K562 (cell line): ENCODE results near the gene CCNYL1. TPM values are rescaled to one million over a fixed set of nuclear protein-coding genes. Genes with fewer than 3 reads are reported as not detected.
A peak's percentile ranks its signal among the peaks of the same experiment; 100 is the strongest.

Source experiments
- ATAC-seq: fragments of 200-7000 bp; cut with Tn5 transposase; 3 replicates; pipeline ENCODE4 v1.9.1; 2020; ENCODE audit warnings: moderate library complexity
- BruUV-seq: library from RNA; stranded (reverse); fragments of 400-500 nt; replicated peaks from 2 replicates; lab custom pipeline; 2021; lab: Mats Ljungman, UMichigan
- CTCF ChIA-PET: fragments of 300-600 bp; formaldehyde crosslinking; extraction: SDS; loops from one replicate; lab custom pipeline; 2021; ENCODE audit warnings: low intra/inter-chr PET ratio; lab: Yijun Ruan, JAX
- POLR2A ChIA-PET: fragments of 300-600, 350-650 bp; sonication (Branson Sonifier 250); formaldehyde crosslinking; extraction: SDS; loops from one replicate; lab custom pipeline; 2021; ENCODE audit warnings: antibody characterized with exemption, inconsistent platforms; lab: Yijun Ruan, JAX
- DNase-seq, 4 experiments: peaks; one replicate each; pipeline versions ENCODE4 v3.0.0 to v3.0.0-alpha.2; 2011 to 2018; ENCODE audit warnings: low spot score in 3 of 4, mixed read lengths in 3 of 4; ENCODE audit errors: extremely low read depth in 1 of 4
- FAIRE-seq: peaks from 2 replicates; lab custom pipeline; 2011; peaks lifted over from hg19 to GRCh38; lab: Jason Lieb, UNC
- H2AFZ ChIP-seq: 2 replicates; pipeline ENCODE4 v1.6.0; 2011; ENCODE audit warnings: low read depth, low read length, control low read depth, inconsistent platforms
- H3K27ac ChIP-seq: fragments of 200-600 bp; 3 replicates; pipeline ENCODE4 v1.8.0; 2011; ENCODE audit warnings: low read depth, mild to moderate bottlenecking, control low read depth, inconsistent platforms, low read length, moderate library complexity, mixed read lengths; ENCODE audit errors: extremely low read depth
- H3K27me3 ChIP-seq, 2 experiments: fragments of 300-600 bp in 1 of 2; 2 replicates in 1 of 2; 3 replicates in 1 of 2; pipeline versions ENCODE4 v1.6.0 to v1.8.0; 2011; ENCODE audit warnings: inconsistent platforms in 2 of 2, low read length in 2 of 2, mild to moderate bottlenecking in 1 of 2, mixed read lengths in 1 of 2, moderate library complexity in 1 of 2; ENCODE audit not compliant: control insufficient read depth in 2 of 2, insufficient read depth in 2 of 2
- H3K36me3 ChIP-seq: fragments of 300-600 bp; 3 replicates; pipeline ENCODE4 v1.8.0; 2011; ENCODE audit warnings: mild to moderate bottlenecking, low read length, inconsistent platforms; ENCODE audit not compliant: control insufficient read depth, insufficient read depth
- H3K4me1 ChIP-seq, 2 experiments: fragments of 200-600 bp in 1 of 2; replicated peaks in 1 of 2; 2 replicates in 1 of 2; 3 replicates in 1 of 2; pipeline versions ENCODE4 v1.5.1 to v1.8.0; 2011; ENCODE audit warnings: inconsistent platforms in 2 of 2, low read length in 2 of 2, mild to moderate bottlenecking in 1 of 2, mixed read lengths in 1 of 2, moderate library complexity in 1 of 2; ENCODE audit not compliant: control insufficient read depth in 2 of 2, insufficient read depth in 2 of 2
- H3K4me2 ChIP-seq: 2 replicates; pipeline ENCODE4 v1.6.1; 2011; ENCODE audit warnings: low read length, control low read depth, inconsistent platforms, mixed read lengths; ENCODE audit not compliant: insufficient read depth
- H3K4me3 ChIP-seq: fragments of 200-600 bp; sonication (generic), shearing (Covaris generic); 2 replicates; pipeline ENCODE4 v1.5.1; 2016; ENCODE audit warnings: control low read depth, inconsistent platforms
- H3K79me2 ChIP-seq: fragments of 200-600 bp; 3 replicates; pipeline ENCODE4 v1.8.0; 2011; ENCODE audit warnings: low read length, inconsistent platforms; ENCODE audit not compliant: control insufficient read depth, insufficient read depth
- H3K9ac ChIP-seq, 2 experiments: 2 replicates each; pipeline versions ENCODE4 v1.6.0 to v1.6.1; 2011; ENCODE audit warnings: low read depth in 2 of 2, low read length in 2 of 2, control low read depth in 1 of 2, inconsistent platforms in 1 of 2, mild to moderate bottlenecking in 1 of 2, mixed read lengths in 1 of 2; ENCODE audit not compliant: insufficient read depth in 1 of 2
- H3K9me1 ChIP-seq: one replicate; pipeline ENCODE4 v1.6.0; 2011; ENCODE audit warnings: inconsistent platforms, mild to moderate bottlenecking, low read length, moderate library complexity; ENCODE audit not compliant: control insufficient read depth, insufficient read depth
- H3K9me3 ChIP-seq: replicated peaks from 2 replicates; pipeline ENCODE4 v1.5.1; 2011; ENCODE audit warnings: low read depth, low read length, inconsistent platforms; ENCODE audit not compliant: control insufficient read depth, insufficient read depth
- H4K20me1 ChIP-seq: replicated peaks from 2 replicates; pipeline ENCODE4 v1.6.1; 2011; ENCODE audit warnings: low read length, inconsistent platforms, mixed read lengths; ENCODE audit not compliant: control insufficient read depth, insufficient read depth
- ARID2 ChIP-seq: fragments of 450-650 bp; IDR thresholded peaks from 2 replicates; pipeline ENCODE4 v1.6.1; 2017; ENCODE audit warnings: antibody characterized with exemption, mild to moderate bottlenecking
- CEBPG ChIP-seq, 3 experiments: fragments of 200-800 bp in 1 of 3; sonication (Bioruptor generic) in 1 of 3; sonication (generic) in 1 of 3; formaldehyde crosslinking in 1 of 3; IDR thresholded peaks in 2 of 3; conservative IDR thresholded peaks in 1 of 3; 2 replicates each; pipeline versions ENCODE4 v1.6.1 to v1.8.0; 2016 to 2022; ENCODE audit warnings: missing compliant biosample characterization in 2 of 3, missing genetic modification characterization in 2 of 3, mild to moderate bottlenecking in 1 of 3, missing genetic modification reagents in 1 of 3
- EP300 ChIP-seq: IDR thresholded peaks from 2 replicates; pipeline ENCODE4 v1.6.1; 2012; ENCODE audit warnings: low read length, improper control_type of control experiment
- FOXK2 ChIP-seq, 2 experiments: fragments of 450-650 bp; IDR thresholded peaks in 1 of 2; conservative IDR thresholded peaks in 1 of 2; 2 replicates each; pipeline ENCODE4 v1.6.1; 2016; ENCODE audit warnings: low read depth in 2 of 2, mild to moderate bottlenecking in 1 of 2
- JUND ChIP-seq, 2 experiments: IDR thresholded peaks; 2 replicates in 1 of 2; 3 replicates in 1 of 2; pipeline ENCODE4 v1.6.1; 2011; ENCODE audit warnings: borderline replicate concordance in 2 of 2, low read depth in 2 of 2, low read length in 2 of 2, improper control_type of control experiment in 1 of 2, missing biosample characterization in 1 of 2, missing genetic modification characterization in 1 of 2, missing genetic modification reagents in 1 of 2
- MBD1 ChIP-seq: fragments of 250-450 bp; sonication (Bioruptor Pico); IDR thresholded peaks from 2 replicates; pipeline ENCODE4 v1.8.0; 2022; ENCODE audit warnings: inconsistent platforms
- MEIS2 ChIP-seq: fragments of 450-650 bp; IDR thresholded peaks from 2 replicates; pipeline ENCODE4 v1.6.1; 2014; ENCODE audit warnings: mild to moderate bottlenecking; ENCODE audit not compliant: partially characterized antibody
- MYBL2 ChIP-seq, 2 experiments: fragments of 450-650 bp in 1 of 2; sonication (generic) in 1 of 2; formaldehyde crosslinking in 1 of 2; IDR thresholded peaks; 2 replicates each; pipeline versions ENCODE4 v1.6.1 to v1.8.1; 2017 to 2022; ENCODE audit warnings: borderline replicate concordance in 1 of 2, inconsistent platforms in 1 of 2, low read depth in 1 of 2, mild to moderate bottlenecking in 1 of 2, missing genetic modification reagents in 1 of 2, moderate library complexity in 1 of 2
- NFE2 ChIP-seq: IDR thresholded peaks from 2 replicates; pipeline ENCODE4 v1.6.1; 2014; ENCODE audit warnings: antibody characterized with exemption, low read depth
- POU5F1 ChIP-seq: fragments of 150-350 bp; IDR thresholded peaks from 2 replicates; pipeline ENCODE4 v1.6.1; 2014; ENCODE audit warnings: borderline replicate concordance, low read length, low read depth, mild to moderate bottlenecking; ENCODE audit not compliant: partially characterized antibody
- RCOR1 ChIP-seq, 2 experiments: IDR thresholded peaks; 2 replicates each; pipeline ENCODE4 v1.6.1; 2012; ENCODE audit warnings: low read depth in 2 of 2, low read length in 2 of 2, borderline replicate concordance in 1 of 2, improper control_type of control experiment in 1 of 2
- TCF3 ChIP-seq: sonication (generic); formaldehyde crosslinking; IDR thresholded peaks from 2 replicates; pipeline ENCODE4 v1.4.0; 2020; ENCODE audit warnings: mild to moderate bottlenecking, missing genetic modification reagents
- ZEB2 ChIP-seq: fragments of 450-650 bp; IDR thresholded peaks from 2 replicates; pipeline ENCODE4 v1.6.1; 2016
- ZNF12 ChIP-seq: sonication (generic); formaldehyde crosslinking; IDR thresholded peaks from 2 replicates; pipeline ENCODE4 v1.4.0; 2020; ENCODE audit warnings: mild to moderate bottlenecking, missing genetic modification reagents
- ZNF592 ChIP-seq: fragments of 450-650 bp; IDR thresholded peaks from 2 replicates; pipeline ENCODE4 v1.6.1; 2017; ENCODE audit warnings: antibody characterized with exemption, mild to moderate bottlenecking
- ZNF668 ChIP-seq: fragments of 250-450 bp; sonication (Bioruptor Pico); IDR thresholded peaks from 2 replicates; pipeline ENCODE4 v1.8.0; 2022; ENCODE audit warnings: mild to moderate bottlenecking, inconsistent platforms
- WGBS: fragments of 100-300 bp; shearing (Covaris generic); methylation state at CpG from one replicate; pipeline ENCODE4 v1.1.6; 2016; ENCODE audit warnings: low coverage, mixed read lengths; ENCODE audit not compliant: insufficient coverage; ENCODE audit errors: missing lambda C conversion rate; 5-methylcytosine and 5-hydroxymethylcytosine counted together
- in situ Hi-C: fragments of 300-500 bp; cut with MboI; formaldehyde crosslinking; loops from 4 replicates; pipeline ENCODE4 v1.15.0; 2018; ENCODE audit warnings: inconsistent platforms, mixed read lengths
- intact Hi-C: fragments of 100-400 bp; cut with micrococcal nuclease; formaldehyde crosslinking; loops from 2 replicates; pipeline ENCODE4 v1.14.2; 2022
- polyA plus RNA-seq, 8 experiments: library from polyadenylated mRNA; depleted of rRNA in 4 of 8; stranded (reverse) in 5 of 8; unstranded in 3 of 8; fragments of >200 nt; fragmentation: Nextera tagmentation in 2 of 8; fragmentation: Illumina TruSeq in 1 of 8; extraction: Ambion mirVana in 2 of 8; extraction: Trizol in 1 of 8; gene quantifications; 2 replicates each; pipeline versions ENCODE4 v1.2.1 to v1.2.3, GENCODE V29; 2011 to 2014; ENCODE audit warnings: inconsistent platforms in 1 of 8, missing spikeins in 1 of 8
- total RNA-seq, 7 experiments: library from RNA; depleted of rRNA in 6 of 7; stranded (reverse); fragments of >200 nt in 6 of 7; fragmentation: Illumina TruSeq in 2 of 7; extraction: Trizol in 2 of 7; gene quantifications; 2 replicates each; pipeline versions ENCODE4 v1.2.1 to v1.2.3, GENCODE V29; 2011 to 2021; ENCODE audit warnings: low replicate concordance in 1 of 7

Gene CCNYL1
- total and polyA plus RNA-seq, 9 of the 15 experiments (the other 6 are each of a cell fraction or from before 2014, with no cell fraction given), result 1.9 to 7.5 (median 4.7) TPM

GRCh38 chr2:207801259-207801658, 89.8 kb downstream of the CCNYL1 start:
- Histone ChIP-seq H3K4me3 (no peak overlapping the region), H3K27me3 (no peaks in the 10 kb centered on the region), H3K9me3 (no peaks in the 10 kb centered on the region), H3K4me2 (no peak overlapping the region), H3K9ac (no peak overlapping the region), H3K4me1 (peaks cover 8 to 15% of the 10 kb centered on the region in 2 experiments; a peak in 4 of 5 replicates), H3K27ac (no peak overlapping the region), H3K36me3 (no peaks in the 10 kb centered on the region), H3K79me2 (no peaks in the 10 kb centered on the region), H4K20me1 (no peaks in the 10 kb centered on the region), H2AFZ (peak overlapping the region; percentile 66), H3K9me1 (no peaks in the 10 kb centered on the region)
- CTCF ChIA-PET, result no interaction called here
- peak; percentile 77 for ATAC-seq
- BruUV-seq, result no TSS peak
- POLR2A ChIA-PET, result interaction anchor here (0.6 to 1.0 kb wide), 2 partner anchors 9 to 393 kb away, joined by 5 to 6 read pairs; no protein-coding TSS in a partner anchor
- in situ Hi-C loops, result no loop called here
- 0% methylated on average over 3 of the region's 3 CpGs for WGBS
- intact Hi-C loops, result no loop called here
- peak in 1 of 4 experiments; percentile 23 for DNase-seq
- no peak for FAIRE-seq
- TF ChIP-seq CEBPG (CRISPR knock-in tag; IDR thresholded peaks at IDR 0.05), result peak; percentile 69
- TF ChIP-seq CEBPG (tag; conservative IDR thresholded peaks at IDR 0.05 in 1 of 2, IDR thresholded peaks at IDR 0.05 in 1 of 2), result peak; percentile 60 to 85; a peak in 3 of 4 replicates
- TF ChIP-seq TCF3, result 0 out of 2 replicates have a peak, but pooled peaks have one; percentile 13
- TF ChIP-seq RCOR1 (IDR thresholded peaks at IDR 0.05; ENCODE audit: borderline replicate concordance in 1 of 2, low read depth in 2 of 2, low read length in 2 of 2), result no peak
- TF ChIP-seq ARID2, result no peak
- no peak for TF ChIP-seq ZNF592
- no peak for TF ChIP-seq ZNF668 (CRISPR knock-in tag)
- no peak for TF ChIP-seq FOXK2 (conservative IDR thresholded peaks at IDR 0.05 in 1 of 2, IDR thresholded peaks at IDR 0.05 in 1 of 2; ENCODE audit: low read depth in 2 of 2)
- no peak for TF ChIP-seq MYBL2 (IDR thresholded peaks at IDR 0.05; ENCODE audit: low read depth)
- no peak for TF ChIP-seq MYBL2 (CRISPR knock-in tag; IDR thresholded peaks at IDR 0.05; ENCODE audit: borderline replicate concordance)
- peak; percentile 39; the same call in 1 of the 2 replicates for TF ChIP-seq EP300
- no peak for TF ChIP-seq ZNF12
- 0 out of 2 replicates have a peak, but pooled peaks have one; percentile 5 for TF ChIP-seq NFE2
- TF ChIP-seq JUND (IDR thresholded peaks at IDR 0.05; ENCODE audit: borderline replicate concordance, low read depth, low read length), result peak; percentile 36; the same call in 1 of the 2 replicates
- no peak for TF ChIP-seq JUND (tag; IDR thresholded peaks at IDR 0.05; ENCODE audit: borderline replicate concordance, low read depth, low read length)
- no peak for TF ChIP-seq ZEB2
- TF ChIP-seq MEIS2, result no peak
- TF ChIP-seq POU5F1, result no peak
- TF ChIP-seq MBD1, result no peak
